Pons (tissue), 1 donor: Measurements from ENCODE around the gene RAB40C.
"Not testable (repeated sequence)": the region's sequence is repeated elsewhere in the genome, so short reads cannot be mapped to it uniquely, and the experiment has no call there.

Source experiments
- DNase-seq: peaks from one replicate; pipeline ENCODE4 v3.0.0-alpha.2; 2016; ENCODE audit warnings: low spot score

RAB40C gene

DNA sequence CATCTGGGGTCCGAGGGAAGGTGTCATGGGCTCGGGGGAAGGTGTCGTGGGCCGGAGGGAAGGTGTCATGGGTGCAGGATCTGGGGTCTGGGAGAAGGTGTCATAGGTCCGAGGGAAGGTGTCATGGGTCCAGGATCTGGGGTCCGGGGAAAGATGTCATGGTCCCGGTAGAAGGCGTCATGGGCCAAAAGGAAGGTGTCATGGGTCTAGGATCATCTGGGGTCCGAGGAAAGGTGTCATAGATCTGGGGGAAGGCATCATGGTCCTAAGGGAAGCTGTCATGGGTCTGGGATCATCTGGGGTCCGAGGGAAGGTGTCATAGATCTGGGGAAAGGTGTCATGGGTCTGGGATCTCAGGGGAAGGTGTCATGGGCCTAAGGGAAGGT is 942 bp downstream of the RAB40C start:
- DNase-seq: no peak

DNA sequence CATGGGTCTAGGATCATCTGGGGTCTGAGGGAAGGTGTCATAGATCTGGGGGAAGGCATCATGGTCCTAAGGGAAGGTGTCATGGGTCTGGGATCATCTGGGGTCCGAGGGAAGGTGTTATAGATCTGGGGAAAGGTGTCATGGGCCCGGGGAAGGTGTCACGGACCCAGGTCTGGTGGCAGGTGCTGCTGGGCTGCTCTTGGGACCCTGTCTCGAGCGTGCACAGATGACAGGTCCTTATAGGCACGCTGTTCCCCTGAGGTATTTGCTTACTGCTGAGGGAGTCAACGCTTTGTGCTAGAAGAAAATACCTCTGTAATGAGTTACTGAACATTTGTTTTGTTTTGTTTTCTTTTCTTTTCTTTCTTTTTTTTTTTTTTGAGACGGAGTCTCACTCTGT is 1.4 kb downstream of the RAB40C start:
- DNase-seq: no peak

DNA sequence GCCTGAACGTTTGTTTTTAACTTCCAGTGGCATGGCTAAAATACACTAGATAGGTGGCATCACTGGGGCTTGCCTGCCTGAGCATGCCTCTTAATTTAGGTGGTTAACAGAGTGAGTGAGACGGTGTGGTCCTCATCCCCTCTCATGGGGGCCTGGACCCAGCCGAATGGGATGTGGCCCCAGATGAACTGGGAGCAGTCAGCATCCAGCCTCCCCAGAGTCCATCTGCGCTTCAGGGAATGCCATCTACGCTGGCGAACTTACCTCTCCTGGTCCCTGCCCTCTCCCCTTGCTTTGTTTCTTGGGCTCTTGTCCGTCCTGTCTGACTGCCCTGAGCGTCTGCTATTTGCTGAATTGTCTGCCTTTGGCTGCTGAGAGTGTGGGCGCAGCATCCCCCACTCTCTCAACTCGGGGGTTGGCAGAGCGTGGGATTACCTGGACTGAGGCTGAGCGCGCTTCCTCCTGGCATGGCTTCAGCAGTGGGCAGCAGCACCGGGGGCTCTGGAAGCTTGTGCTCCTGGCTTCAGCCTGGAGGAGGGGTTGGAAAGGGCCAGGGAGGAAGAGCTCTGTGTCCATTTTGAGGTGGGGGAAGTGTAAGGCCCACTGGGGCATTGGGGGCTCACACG is 2.1 kb downstream of the RAB40C start:
- no peak for DNase-seq

DNA sequence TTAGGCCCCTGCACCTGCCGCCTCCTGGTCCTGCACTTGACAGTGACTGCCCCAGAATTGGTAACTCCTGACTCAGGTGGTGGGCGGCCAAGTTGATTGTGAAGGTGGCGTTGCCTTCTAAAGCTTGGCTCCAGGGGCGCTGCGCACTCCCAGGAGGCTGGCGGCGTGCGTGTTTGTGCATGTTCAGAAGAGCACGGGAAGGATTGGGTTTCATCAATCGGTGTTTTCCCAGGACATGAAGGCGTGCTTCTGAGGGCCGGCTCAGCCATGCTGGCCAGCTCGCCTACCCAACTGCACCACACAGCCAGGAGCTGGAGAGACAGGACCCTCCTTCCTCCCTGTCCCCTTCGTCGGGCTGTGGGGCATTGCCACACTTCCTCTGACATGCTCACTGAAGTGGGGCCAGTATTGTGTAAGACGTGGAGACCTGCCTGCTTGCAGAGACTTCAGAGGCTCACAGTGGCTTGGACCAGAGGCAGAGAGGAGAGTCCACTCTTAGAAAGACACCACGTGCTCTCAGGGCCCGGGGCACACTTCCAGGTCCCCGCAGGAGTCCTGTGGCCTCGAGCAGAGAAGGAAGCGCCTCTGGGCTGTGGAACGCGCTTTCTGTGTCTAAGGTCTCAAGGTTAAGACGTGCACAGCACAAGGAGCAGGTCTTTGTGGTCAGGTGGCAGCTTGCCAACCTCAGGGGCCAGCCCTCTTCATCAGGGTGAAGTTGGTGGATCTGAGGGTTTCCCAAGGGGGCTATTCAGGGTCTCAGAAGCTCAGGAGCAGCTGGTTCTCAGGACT is 2.8 kb downstream of the RAB40C start:
- DNase-seq: peak; percentile 69

DNA sequence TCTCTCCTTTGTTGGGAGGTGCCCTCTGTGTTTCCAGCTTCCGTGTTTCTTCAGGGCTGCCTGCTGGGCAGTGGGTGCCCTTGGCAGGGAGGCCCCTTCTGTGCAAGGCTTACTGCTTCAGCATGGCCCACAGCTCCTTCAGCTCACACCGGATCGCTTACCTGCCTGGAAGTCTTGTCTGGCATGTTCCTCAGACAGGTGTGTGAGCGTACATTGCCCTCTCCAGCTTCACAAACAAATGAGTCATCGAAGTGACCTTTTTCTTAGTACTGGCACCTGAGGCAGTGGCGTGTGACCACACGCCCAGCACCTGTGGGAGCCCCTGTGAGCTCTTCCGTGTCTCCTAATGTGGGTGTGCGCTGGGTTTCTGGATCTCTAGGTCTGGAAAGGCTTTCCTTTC is 3.5 kb downstream of the RAB40C start:
- DNase-seq: no peak

DNA sequence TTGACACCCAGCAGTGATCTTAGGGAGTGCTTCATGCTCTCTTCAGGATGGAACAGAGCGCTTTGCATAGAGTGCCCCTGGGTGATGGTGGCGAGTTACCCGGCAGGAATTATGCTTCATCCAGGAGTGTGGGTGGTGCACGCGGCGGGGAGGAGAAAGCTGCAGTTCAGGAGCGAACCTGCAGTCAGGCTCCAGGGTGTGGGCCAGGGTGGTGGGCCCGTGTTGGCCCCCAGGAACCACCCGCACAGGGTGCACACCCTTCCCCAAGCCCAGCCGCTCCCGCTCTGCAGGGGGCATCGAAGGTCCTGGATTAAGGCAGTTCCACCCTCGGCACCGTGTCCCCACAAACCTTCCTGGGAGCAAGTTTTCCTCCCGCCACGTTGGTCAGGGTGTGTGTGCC is 3.9 kb downstream of the RAB40C start:
- no peak for DNase-seq

DNA sequence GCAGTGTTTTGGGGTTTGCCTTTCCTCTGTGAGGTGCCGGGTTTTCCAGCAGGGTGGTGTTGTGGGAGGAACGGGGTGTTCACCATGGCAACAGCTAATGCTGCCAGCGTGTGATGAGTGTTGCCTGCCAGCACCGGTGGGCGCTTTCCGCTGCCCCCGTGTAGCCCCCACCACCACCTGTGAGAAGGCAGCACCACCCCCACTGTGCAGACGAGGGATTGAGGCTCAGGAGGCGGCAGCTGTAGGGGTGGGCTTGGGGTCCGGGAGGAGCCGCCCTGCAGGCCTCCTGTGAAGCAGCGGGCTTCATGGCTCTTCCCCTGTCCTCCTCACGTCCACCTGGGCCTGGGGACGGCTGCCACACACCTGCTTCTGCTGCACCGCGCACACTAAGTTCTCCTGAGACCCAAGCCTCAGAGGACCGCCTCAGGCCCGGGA is 5.2 kb downstream of the RAB40C start:
- DNase-seq: no peak

DNA sequence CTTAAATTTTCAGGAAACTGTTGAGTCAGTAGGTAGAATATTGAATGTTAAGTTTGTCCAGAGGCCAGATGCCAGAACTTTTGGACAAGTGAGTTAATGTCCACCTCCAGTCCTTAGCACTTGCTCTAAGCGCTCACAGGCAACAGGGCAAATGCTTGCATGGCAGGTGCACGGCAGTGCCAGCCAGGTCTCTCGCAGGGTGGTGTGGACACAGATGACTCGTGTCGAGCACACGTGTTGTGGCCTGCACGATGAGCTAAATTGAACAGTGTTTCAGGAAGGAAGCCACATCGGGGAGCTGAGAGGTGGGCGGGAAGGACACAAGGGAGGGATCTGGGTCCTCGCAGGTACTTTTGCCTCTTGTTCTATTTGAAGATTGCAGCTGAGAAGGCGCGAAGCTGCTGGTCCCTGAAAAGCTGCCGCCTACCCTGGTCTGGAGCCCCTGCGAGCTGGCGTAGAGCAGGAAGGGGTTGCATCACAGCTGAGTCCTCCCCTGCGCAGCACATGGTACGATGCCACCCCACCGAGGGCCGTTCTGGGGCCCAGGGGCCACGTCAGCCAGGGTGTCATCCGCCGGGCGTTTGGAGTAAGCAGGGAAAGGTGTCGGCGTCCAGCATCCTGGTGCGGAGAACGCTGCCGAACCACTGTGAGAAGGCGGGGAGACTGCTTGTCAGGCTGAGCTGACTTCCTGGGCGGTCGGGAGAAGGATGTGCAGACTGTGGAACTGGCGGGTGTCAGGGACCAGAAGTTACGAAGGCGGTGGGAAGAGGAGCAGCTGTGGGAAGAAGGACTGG is 6.3 kb downstream of the RAB40C start:
- DNase-seq: no peak

DNA sequence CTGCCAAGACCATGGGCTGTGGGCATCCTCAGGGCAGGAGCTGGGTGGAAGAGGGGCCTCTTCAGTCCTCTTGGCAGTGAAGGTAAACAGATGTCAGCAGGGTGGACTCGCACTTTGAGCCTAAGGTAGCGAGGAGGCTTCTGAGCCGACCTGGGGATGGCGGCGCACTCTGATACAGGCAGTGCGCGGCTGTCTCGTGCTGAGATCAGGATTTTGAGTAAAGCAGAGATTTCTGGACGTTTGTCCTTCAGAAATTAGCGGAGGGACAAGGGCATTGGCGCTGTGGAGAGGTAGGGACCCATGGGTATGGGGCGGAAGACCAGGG is 6.8 kb downstream of the RAB40C start:
- DNase-seq: no peak

DNA sequence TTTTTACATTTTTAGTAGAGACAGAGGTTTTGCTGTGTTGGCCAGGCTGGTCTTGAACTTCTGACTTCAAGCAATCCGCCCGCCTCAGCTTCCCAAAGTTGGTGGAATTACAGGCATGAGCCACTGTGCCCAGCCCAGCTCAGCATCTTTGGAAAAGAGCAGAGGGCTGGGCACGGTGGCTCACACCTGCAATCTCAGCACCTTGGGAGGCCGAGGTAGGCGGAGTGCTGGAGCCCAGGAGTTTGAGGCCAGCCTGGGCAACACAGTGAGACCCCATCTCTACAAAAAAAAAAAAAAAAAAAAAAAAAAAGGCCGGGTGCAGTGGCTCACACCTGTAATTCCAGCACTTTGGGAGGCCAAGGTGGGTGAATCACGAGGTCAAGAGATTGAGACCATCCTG is 7.8 kb downstream of the RAB40C start:
- not testable (repeated sequence) for DNase-seq

DNA sequence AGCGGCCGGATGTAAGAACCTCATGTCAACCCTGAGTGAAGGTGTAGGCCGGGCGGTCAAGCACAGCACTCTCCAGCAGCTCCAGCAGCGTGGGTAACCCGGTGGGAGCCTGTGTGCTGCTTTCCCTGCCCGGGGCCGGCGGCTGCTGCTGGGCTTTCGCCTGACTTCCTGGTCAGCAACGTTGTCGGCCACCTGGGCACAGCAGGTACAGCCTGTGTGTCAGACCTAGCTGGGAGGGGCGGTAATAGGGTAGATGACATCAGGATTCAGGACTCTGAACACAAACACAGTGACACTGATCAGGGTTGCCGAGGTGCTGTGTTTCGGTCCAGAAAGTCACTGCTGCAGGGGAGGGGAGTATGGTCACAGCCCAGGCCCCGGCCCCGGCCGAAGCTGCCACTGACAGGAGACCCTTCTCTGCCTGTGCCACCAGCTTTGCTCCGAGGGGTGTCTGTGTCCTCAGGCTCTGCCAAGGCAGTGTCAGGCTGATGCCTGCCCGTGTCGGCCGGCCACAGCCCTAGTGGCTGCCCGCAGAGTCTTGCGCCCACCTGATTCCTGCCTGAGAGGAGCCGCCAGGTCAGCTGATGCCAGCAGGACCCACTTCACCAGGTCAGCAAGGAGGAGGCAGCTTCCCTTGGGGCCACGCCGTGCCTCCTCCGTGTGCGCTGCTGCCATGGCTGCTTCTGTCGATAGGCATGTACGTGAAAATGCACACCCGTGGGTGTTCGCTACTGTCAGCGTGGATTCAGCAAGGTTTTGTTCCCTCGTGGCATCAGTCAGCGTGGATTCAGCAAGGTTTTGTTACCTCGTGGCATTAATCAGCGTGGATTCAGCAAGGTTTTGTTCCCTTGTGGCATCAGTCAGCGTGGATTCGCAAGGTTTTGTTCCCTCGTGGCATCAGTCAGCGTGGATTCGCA is 9.2 kb downstream of the RAB40C start:
- DNase-seq: no peak

DNA sequence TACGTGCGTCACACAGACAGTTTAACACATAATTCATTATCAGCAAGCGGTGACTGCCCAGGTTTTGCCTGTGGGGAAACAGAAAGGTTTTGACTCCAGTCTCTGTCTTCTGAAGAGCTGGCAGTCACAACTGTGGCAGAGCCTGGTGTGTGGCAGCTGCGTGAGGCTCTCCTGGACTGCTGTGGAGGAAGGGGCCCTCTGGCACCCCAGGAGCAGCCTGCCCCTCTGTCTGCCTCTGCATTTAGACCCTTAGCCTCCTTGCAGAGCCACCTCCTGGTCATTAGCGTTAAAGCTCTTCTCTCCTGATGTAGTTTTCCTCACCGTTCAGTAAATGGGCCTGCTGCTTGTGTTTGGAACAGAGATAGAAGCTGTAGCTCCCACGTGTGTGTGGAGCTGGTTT is 10.9 kb downstream of the RAB40C start:
- DNase-seq: no peak

DNA sequence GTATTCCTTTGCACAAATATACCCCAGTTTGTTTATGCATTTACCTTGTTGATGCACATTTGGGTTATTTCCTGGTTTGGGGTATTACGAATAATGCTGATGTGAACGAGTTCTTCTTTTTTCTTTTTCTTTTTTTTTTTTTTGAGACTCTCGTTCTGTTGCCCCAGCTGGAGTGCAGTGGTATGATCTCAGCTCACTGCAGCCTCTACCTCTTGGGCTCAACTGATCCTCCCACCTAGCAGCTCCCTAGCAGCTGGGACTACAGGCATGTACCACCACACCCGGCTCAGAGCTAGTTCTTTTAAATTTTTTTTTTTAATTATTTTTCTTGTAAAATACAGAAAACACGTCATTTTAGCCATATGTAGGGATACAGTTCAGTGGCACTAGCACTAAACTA is 14.1 kb downstream of the RAB40C start:
- no peak for DNase-seq

DNA sequence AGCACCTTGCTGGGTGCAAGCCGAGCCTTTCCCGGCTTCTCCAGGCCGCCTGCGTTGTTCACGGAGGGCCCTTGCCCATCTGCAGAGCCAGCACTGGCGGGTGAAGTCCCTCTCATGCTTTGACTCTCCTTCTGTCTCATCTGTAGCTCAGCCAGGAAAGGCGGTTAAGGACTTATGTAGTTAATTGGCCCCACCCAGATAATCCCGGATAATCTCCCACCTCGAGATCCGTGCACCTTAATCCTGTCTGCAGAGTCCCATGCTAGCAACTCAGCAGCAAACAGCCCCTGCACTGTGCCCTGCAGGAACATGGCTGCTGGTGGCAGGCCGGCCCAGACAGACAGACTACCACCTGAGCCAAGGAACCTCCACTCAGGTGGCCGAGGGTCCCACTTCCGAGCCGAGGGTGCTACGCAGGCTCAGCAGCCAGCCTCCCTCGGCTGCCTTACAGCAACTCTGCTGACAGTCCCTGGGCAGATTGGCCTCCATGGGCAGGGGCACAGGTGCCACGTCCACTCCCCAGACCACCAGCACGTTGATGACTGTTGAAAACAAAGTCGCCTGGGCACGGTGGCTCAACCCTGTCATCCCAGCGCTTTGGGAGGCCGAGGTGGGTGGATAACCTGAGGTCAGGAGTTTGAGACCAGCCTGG is 16.9 kb downstream of the RAB40C start:
- DNase-seq: no peak

DNA sequence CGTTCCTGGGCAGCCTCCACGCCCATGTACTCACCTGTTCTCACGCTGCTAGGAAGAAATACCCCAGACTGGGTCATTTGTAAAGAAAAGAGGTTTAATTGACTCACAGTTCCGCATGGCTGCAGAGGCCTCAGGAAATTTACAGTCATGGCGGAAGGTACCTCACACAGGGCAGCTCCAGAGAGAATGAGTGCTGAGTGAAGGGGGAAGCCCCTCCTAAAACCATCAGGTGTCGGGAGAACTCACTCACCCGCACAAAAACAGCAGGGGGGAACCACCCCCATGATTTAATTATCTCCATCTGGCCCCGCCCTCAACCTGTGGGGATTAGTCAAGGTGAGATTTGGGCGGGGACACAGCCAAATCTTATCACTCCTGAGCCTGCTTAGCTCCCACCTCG is 18.2 kb downstream of the RAB40C start:
- DNase-seq: no peak

DNA sequence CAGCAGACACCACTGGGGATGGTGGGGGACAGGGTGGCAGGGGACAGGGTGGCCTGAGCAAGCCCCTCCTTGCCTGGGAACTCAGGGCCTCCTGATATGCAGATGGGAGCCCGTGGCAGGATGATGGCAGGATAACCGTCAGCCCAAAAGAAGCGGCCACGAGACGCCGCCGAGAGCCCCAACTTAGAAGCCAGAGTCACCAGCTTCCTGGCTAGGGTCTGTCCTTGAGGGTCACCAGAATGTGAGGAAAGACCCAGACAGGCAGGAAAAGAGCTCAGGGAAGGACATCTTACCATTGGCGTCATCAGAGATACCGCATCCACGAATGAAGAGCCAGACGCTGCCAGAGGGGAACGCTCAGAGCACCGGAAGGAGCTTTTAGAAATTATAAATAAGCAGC is 19.4 kb downstream of the RAB40C start:
- DNase-seq: no peak

DNA sequence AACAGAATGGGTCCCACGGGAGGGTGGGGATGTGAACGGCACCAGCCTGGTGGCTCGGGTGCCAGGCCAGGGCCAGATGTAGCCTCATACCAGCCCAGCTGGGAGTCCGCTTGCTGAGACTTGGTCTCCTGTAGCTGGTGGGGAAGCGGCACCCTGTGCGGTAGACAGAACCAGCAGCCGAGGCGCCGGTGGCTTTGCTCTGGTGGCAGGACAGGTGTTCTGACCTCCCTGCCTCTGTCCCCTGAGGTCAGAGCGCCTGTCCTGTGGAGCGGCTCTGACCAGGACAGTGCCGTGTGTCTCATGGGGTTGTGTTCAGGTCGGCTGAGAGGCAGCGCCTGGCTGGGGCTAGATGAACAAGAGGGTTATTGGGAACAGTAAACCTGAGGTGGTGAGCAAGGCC is 20.1 kb downstream of the RAB40C start:
- DNase-seq: no peak

DNA sequence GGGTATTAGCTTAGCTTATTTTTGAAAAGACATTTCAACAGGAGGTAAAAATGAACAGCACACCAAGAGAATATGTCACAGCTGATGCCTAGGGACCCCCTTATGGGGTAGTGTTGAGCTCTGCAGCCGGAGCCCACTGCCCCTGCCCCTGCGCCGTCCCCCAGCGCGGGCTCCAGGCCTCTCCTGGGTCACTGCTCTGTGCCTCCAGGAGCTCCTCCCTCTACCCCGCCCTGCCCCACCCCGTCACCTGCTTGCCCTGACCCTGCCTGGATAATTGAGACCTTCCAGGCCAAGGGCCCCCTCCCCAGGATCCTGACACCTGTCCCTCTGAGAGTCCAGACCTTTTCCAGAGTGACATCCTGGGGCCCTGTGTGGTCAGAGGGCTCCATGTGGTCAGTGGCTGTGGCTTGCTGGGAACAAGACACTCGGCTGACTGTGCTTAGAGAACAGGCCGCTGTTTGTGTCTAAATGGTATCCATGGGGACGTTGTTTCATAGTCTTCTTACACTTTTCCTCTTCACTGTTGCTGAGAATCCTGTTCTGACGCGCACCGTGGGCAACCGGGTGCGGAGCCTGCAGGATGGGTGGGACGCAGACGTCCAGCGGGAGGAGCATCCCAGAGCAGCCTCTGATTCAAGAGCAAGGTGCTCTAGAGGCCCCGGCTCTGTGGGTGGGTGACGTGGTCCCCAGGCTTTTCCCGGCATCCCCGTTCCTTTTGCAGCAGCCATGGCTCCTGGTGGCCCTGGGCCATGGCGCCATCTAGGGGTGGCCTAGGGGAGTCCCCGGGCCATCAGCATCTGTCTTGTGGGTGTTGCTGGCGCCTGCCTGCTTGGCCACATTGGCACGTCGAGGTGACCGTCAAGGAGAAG is 20.9 kb downstream of the RAB40C start:
- peak; percentile 67 for DNase-seq

DNA sequence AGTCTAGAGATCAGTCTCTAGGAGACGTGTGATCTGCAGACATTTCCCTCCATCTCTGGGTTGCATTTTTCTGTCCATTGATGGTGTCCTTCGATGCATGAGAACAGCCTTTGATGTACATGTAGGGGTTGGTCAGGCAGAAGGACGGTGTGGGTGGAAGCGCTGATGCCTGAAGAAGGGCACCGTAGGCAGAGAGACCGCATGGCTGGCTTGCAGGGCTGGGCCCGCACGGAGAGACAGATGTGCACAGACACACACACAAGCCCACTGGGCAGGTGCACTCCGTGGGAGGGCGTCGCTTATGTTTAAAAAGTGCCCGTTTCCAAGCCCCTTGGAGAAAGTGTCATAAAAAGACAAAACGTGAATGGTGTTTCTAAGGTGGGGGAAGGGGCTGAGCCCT is 25.3 kb downstream of the RAB40C start:
- no peak for DNase-seq

DNA sequence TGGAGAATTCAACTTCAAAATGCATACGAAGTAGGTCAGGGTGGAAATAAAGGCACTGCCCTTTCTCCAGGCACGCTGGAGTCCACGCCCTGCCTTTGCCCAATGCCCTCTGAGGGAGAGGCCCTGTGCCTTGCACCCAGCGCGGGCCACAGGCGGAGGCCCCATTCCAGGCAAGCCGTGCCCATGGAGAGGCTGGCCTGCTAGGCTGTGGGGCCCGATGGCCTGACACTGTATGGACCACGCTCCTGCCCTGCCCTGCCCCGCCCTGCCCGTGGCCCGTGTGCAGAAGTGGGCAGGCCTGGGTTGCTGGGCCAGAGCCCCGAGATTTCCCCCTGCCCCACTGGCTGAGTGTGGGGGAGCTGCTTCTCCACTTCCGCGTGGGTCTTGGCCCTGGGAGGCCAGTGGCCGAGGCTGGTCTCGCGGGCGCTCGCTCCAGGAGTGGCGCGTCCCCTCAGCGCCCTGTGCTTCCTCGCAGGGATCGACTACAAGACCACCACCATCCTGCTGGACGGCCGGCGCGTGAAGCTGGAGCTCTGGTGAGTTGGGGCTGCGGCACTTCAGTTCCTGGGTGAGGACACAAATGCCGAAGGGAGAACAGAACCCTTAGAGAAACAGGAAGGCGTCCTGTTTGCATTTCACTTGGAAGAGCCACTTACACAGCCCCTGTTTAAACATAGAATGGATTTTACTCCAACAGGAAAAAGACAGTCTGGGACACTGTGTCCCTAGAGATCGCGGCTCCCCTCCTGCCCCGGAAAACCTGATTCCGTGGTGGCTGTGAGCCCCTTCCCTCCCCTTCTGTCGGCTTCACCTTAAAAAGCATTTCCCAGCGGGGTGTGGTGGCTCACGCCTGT is 27.1 kb downstream of the RAB40C start:
- DNase-seq: no peak
